ENCODE results near the gene GIMAP5. TPM values are rescaled to one million over a fixed set of nuclear protein-coding genes. Genes with fewer than 3 reads are reported as not detected.
A peak's percentile ranks its signal among the peaks of the same experiment; 100 is the strongest.

GIMAP5 gene
- total RNA-seq, 3 donors from 2014 or later: 3.1 to 10.3 (median 9.3) TPM

GRCh38 chr7:150728011-150728410 lies 9.2 kb upstream of the GIMAP5 start:
- DNase-seq (no peak), ATAC-seq (peak; percentile 66)
- H3K36me3 ChIP-seq (ENCODE audit: low read depth): no peaks in the 10 kb centered on the region
- H3K4me1 ChIP-seq (ENCODE audit: low read depth): peaks cover 4% of the 10 kb centered on the region
- TF ChIP-seq, protein P1, sequence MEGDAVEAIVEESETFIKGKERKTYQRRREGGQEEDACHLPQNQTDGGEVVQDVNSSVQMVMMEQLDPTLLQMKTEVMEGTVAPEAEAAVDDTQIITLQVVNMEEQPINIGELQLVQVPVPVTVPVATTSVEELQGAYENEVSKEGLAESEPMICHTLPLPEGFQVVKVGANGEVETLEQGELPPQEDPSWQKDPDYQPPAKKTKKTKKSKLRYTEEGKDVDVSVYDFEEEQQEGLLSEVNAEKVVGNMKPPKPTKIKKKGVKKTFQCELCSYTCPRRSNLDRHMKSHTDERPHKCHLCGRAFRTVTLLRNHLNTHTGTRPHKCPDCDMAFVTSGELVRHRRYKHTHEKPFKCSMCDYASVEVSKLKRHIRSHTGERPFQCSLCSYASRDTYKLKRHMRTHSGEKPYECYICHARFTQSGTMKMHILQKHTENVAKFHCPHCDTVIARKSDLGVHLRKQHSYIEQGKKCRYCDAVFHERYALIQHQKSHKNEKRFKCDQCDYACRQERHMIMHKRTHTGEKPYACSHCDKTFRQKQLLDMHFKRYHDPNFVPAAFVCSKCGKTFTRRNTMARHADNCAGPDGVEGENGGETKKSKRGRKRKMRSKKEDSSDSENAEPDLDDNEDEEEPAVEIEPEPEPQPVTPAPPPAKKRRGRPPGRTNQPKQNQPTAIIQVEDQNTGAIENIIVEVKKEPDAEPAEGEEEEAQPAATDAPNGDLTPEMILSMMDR (IDR thresholded peaks at IDR 0.05): no peak
- peaks cover 8% of the 10 kb centered on the region for H3K9me3 ChIP-seq
- H3K4me3 ChIP-seq: no peak overlapping the region
- intact Hi-C loops (cut with DNase I, micrococcal nuclease): no loop called here

DNA sequence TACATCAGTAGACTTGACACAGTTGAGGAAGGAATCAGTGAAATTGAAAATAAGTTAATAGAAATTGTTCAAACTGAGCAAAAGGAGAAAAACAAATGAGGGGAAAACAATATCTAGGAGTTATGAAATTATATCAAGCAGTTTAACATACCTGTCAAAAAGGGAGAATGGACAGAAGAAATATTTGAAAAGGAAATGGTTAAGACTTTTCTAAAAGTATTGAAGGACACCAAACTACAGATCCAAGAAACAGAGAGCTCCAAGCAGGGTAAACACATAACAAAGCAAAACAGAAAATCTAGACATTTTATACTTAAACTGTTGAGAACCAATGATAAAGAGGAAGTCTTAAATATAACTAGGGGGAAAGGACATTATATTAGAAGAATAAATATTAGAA lies 8.6 kb upstream of the GIMAP5 start:
- no peak for DNase-seq
- Histone ChIP-seq H3K4me1 (ENCODE audit: low read depth) (peaks cover 4% of the 10 kb centered on the region), H3K4me3 (no peak overlapping the region), H3K9me3 (peaks cover 8% of the 10 kb centered on the region), H3K36me3 (ENCODE audit: low read depth) (no peaks in the 10 kb centered on the region)
- TF ChIP-seq, protein P1 (IDR thresholded peaks at IDR 0.05): no peak
- intact Hi-C loops (cut with DNase I, micrococcal nuclease): no loop called here
- ATAC-seq: no peak

DNA sequence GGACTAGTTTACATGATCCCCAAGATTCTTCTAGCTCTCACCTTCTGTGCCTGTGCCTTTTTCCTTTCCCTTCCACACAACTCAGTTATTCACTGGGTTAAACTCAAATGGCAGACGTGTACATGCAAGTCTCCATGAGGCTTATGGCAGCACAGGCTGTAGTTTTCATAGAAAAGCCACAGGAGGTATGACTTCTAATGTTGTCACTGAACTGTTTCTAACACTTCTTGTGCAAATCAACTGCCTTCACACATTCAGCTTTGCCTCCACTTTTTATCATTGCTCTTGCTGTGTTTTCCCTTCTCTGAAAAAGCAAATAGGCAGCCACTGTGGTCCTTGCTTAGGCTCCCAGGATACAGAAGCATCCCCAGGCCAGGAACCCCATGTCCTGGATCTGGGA lies 5.3 kb upstream of the GIMAP5 start:
- Histone ChIP-seq H3K4me3 (no peak overlapping the region), H3K4me1 (ENCODE audit: low read depth) (peaks cover 4% of the 10 kb centered on the region), H3K36me3 (ENCODE audit: low read depth) (no peaks in the 10 kb centered on the region), H3K9me3 (peaks cover 8% of the 10 kb centered on the region)
- intact Hi-C loops (cut with DNase I, micrococcal nuclease): no loop called here
- TF ChIP-seq, protein P1 (IDR thresholded peaks at IDR 0.05): no peak
- DNase-seq: no peak
- ATAC-seq: no peak

- H3K9me3 ChIP-seq: peaks cover 8% of the 10 kb centered on the region
- intact Hi-C loops (cut with DNase I, micrococcal nuclease): no loop called here
- H3K4me1 ChIP-seq (ENCODE audit: low read depth): no peaks in the 10 kb centered on the region
- peak; percentile 29 for ATAC-seq
- TF ChIP-seq, protein P1 (IDR thresholded peaks at IDR 0.05): no peak
- no peak for DNase-seq
- no peaks in the 10 kb centered on the region for H3K36me3 ChIP-seq (ENCODE audit: low read depth)
- H3K4me3 ChIP-seq: no peak overlapping the region
Observed at GRCh38 chr7:150732786-150733481, 4.3 kb upstream of the GIMAP5 start.

- intact Hi-C loops (cut with DNase I, micrococcal nuclease): no loop called here
- TF ChIP-seq, protein P1 (IDR thresholded peaks at IDR 0.05): no peak
- no peak overlapping the region for H3K4me3 ChIP-seq
- no peak for DNase-seq
- H3K36me3 ChIP-seq (ENCODE audit: low read depth): no peaks in the 10 kb centered on the region
- H3K4me1 ChIP-seq (ENCODE audit: low read depth): no peaks in the 10 kb centered on the region
- peaks cover 6% of the 10 kb centered on the region for H3K9me3 ChIP-seq
- no peak for ATAC-seq
Observed at GRCh38 chr7:150733482-150734095, 3.6 kb upstream of the GIMAP5 start.

Measured in mucosa of descending colon (tissue), 3 donors.